Psoas muscle (tissue), 8 donors: ENCODE measurements around the gene ITGAD. TPM values are rescaled to one million over a fixed set of nuclear protein-coding genes. Genes with fewer than 3 reads are reported as not detected.

Experiments used
- ATAC-seq, 4 donors: fragments of 200-7000 bp; cut with Tn5 transposase; one replicate each; pipeline ENCODE4 v1.9.1; 2020; ENCODE audit warnings: moderate library complexity in 3 of 4, mild to moderate bottlenecking in 2 of 4
- DNase-seq, 2 donors: peaks; one replicate each; pipeline ENCODE4 v3.0.0-alpha.2; 2020
- H3K27ac ChIP-seq: fragments of 200-600 bp; one replicate; pipeline ENCODE4 v1.8.0; 2022
- H3K27me3 ChIP-seq, 3 donors: fragments of 200-600 bp in 1 of 3; one replicate each; pipeline versions ENCODE4 v1.6.1 to v1.8.0; 2013 to 2022; ENCODE audit warnings: low read length in 2 of 3, mild to moderate bottlenecking in 2 of 3, moderate library complexity in 1 of 3; ENCODE audit not compliant: insufficient read depth in 3 of 3
- H3K36me3 ChIP-seq, 2 donors: fragments of 200-600 bp in 1 of 2; one replicate each; pipeline versions ENCODE4 v1.6.1 to v1.8.0; 2013 to 2022; ENCODE audit warnings: low read depth in 1 of 2, mild to moderate bottlenecking in 1 of 2, moderate library complexity in 1 of 2; ENCODE audit not compliant: insufficient read depth in 1 of 2
- H3K4me1 ChIP-seq: fragments of 200-600 bp; one replicate; pipeline ENCODE4 v1.8.0; 2022
- H3K4me3 ChIP-seq: fragments of 200-600 bp; one replicate; pipeline ENCODE4 v1.8.0; 2022; ENCODE audit warnings: mild to moderate bottlenecking
- H3K9me3 ChIP-seq: fragments of 200-600 bp; one replicate; pipeline ENCODE4 v1.8.0; 2022
- WGBS, 3 donors: extraction: QIAGEN DNeasy Blood & Tissue Kit; methylation state at CpG; one replicate each; pipeline versions ENCODE4 v1.1.6 to v1.1.7; 2013; 5-methylcytosine and 5-hydroxymethylcytosine counted together
- intact Hi-C, 2 donors: fragments of 100-400 bp; cut with DNase I; formaldehyde crosslinking; loops; one replicate each; pipeline versions ENCODE4 v1.11.0 to v1.14.2; 2022
- polyA plus RNA-seq, 3 donors: library from polyadenylated mRNA; stranded (reverse); fragments of 200-250 nt; gene quantifications; one replicate each; pipeline ENCODE4 v1.2.3, GENCODE V29; 2013
- total RNA-seq, 4 donors: library from RNA; stranded (reverse); fragmentation: NEBNext Ultra II Directional in 2 of 4; extraction: Animal tissue kit (Norgen Biotek cat#: 25700) in 2 of 4; gene quantifications; one replicate each; pipeline versions ENCODE4 v1.2.1 to v1.2.4, GENCODE V29; 2021 to 2023
- TF ChIP-seq, protein P1 (sequence below): fragments of 200-600 bp; IDR thresholded peaks from one replicate; pipeline ENCODE4 v1.8.0; 2022; ENCODE audit warnings: antibody characterized with exemption
- donor health status: healthy with polysubstance abuse.
- donor health status: DM: no; HTN: no; CAD: no; lungs with moderate emphysema.
- donor health status: Bipolar disorder and iron deficiency.
- donor health status: healthy.
- donor health status: DM: yes; HTN: yes; CAD: no.
- donor health status: DM: no; HTN: no; CAD: no.
- donor health status: DM: no; HTN: no; CAD: no.
- donor health status: DM: yes; HTN: yes; CAD: no.

The ITGAD gene
- total and polyA plus RNA-seq, 7 donors: 0.01 to 0.42 (median 0.06) TPM; not detected in 3

DNA sequence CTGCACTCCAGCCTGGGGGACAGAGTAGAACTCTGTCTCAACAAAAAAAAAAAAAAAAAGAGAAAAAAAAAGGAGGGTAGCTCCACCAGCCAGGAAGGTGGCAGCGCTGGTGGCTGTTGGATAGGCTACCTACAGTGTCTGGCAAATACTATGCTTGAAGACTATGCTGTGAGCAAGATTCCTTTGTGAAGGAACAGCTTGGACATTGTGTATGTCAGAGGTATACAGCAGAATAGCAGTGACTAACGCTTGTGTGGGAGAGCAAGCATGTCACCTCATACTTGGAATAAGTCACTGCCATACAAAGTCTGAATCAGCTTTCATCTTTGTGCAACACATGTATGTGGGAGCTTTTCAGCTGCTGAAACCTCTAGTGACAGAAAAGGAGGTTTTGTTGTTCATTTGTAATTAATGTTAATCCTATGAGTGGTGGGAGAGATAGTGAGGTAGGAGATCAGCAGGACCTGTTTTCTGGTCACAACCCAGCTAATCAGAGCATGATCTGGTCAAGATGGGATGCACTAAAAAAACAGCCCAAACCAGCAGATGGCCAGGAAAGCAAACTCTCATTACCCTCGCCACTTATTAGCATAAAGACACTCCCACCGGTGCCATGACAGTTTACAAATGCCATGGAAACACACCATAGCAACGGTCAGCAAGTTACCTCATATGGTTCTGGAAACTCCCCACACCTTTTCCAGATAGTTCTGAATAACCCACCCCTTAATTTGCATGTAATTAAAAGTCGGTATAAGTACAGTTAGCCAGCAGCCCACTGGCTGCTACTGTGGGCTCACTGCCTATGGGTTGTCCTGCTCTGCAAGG is 6.8 kb upstream of the ITGAD start:
- ATAC-seq: peak; percentile 60 to 78 (median 71)
- Histone ChIP-seq H3K4me1 (no peaks in the 10 kb centered on the region), H3K4me3 (no peak overlapping the region), H3K36me3 (no peaks in the 10 kb centered on the region), H3K27me3 (no peaks in the 10 kb centered on the region), H3K27ac (no peak overlapping the region), H3K9me3 (no peaks in the 10 kb centered on the region)
- intact Hi-C loops: no loop called here
- TF ChIP-seq, protein P1, sequence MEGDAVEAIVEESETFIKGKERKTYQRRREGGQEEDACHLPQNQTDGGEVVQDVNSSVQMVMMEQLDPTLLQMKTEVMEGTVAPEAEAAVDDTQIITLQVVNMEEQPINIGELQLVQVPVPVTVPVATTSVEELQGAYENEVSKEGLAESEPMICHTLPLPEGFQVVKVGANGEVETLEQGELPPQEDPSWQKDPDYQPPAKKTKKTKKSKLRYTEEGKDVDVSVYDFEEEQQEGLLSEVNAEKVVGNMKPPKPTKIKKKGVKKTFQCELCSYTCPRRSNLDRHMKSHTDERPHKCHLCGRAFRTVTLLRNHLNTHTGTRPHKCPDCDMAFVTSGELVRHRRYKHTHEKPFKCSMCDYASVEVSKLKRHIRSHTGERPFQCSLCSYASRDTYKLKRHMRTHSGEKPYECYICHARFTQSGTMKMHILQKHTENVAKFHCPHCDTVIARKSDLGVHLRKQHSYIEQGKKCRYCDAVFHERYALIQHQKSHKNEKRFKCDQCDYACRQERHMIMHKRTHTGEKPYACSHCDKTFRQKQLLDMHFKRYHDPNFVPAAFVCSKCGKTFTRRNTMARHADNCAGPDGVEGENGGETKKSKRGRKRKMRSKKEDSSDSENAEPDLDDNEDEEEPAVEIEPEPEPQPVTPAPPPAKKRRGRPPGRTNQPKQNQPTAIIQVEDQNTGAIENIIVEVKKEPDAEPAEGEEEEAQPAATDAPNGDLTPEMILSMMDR: no peak
- DNase-seq: no peak
- WGBS, 3 donors: 34 to 49% (median 48%) methylated on average over 6 of the region's 6 CpGs

DNA sequence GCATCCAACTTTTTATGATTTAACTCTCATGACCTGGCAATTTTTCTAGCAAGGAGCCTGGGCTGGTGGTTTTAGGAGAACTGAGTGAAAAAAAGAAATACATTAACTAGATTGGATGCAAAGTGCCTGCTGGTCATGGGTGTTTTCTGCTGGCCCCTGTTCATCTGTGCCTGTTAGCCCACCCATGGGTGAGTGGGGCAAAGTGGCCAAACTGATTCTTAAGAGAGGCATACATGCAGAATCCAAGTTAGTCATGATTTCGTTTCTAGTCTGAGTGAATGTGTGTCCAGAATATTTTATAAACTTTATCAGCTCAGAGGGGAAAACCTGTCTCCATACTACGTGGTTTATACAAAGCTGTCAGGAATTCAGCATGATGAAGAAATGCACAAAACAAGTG is 4.6 kb upstream of the ITGAD start:
- intact Hi-C loops: no loop called here
- no peak overlapping the region for H3K27ac ChIP-seq
- DNase-seq: no peak
- no peaks in the 10 kb centered on the region for H3K27me3 ChIP-seq
- no peaks in the 10 kb centered on the region for H3K4me1 ChIP-seq
- TF ChIP-seq, protein P1: no peak
- H3K9me3 ChIP-seq: no peaks in the 10 kb centered on the region
- H3K4me3 ChIP-seq: no peak overlapping the region
- ATAC-seq: no peak
- H3K36me3 ChIP-seq: no peaks in the 10 kb centered on the region
- WGBS, 3 donors: 55 to 66% (median 63%) methylated on average over 2 of the region's 2 CpGs

DNA sequence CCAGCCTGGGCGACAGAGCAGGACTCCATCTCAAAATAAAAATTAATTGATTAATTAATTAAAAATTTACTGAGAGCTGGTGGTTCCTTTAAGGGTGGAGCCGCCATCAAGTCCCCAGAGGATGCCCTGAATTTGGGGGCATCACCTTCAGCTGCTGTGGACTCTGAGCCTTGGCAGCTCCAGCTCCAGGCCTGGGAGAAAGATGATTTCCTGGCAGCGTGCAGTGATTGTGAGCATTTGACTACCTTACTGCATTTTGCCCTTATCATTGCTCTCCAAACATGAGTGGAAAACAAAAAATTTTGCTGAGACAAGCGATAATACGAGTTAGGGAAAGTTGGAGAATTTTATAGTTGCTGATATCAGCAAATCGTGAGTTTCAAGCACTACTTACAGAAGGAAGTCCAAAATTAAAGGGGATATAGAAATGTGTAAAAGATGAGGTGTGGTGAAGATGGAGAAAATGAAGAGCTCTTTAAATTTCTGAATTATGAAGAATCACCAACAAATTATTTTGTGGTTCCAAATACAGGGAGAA is 2.6 kb upstream of the ITGAD start:
- H3K4me1 ChIP-seq: no peaks in the 10 kb centered on the region
- H3K27ac ChIP-seq: no peak overlapping the region
- no peaks in the 10 kb centered on the region for H3K9me3 ChIP-seq
- no peaks in the 10 kb centered on the region for H3K36me3 ChIP-seq
- ATAC-seq: no peak
- DNase-seq: no peak
- TF ChIP-seq, protein P1: no peak
- no peaks in the 10 kb centered on the region for H3K27me3 ChIP-seq
- no peak overlapping the region for H3K4me3 ChIP-seq
- WGBS, 3 donors: 71 to 75% (median 72%) methylated on average over 6 of the region's 6 CpGs
- intact Hi-C loops: loop anchor here in 1 of 2 donors (10.0 kb wide), 1 partner anchor 146 kb away; no protein-coding TSS in a partner anchor

DNA sequence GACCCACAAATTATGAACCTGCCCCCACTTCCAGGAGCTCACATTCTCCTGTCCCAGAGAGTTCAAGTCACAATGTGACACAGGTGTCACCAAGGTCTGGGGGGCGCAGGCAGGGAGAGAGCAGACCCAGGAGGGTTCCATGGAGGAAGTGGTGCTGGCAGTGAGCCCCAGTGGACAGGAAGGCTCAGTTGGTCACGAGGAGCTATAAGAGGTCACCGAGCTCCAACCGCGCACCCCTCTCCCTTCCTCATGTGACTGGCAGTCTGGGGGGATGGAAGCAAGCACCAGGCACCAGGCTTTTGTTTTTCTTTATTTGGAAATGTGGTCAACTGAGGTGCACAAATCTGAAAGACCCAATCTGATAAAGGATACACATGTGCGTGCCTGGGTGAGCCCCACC is 2.5 kb downstream of the ITGAD start:
- TF ChIP-seq, protein P1: no peak
- no peaks in the 10 kb centered on the region for H3K9me3 ChIP-seq
- H3K4me3 ChIP-seq: no peak overlapping the region
- WGBS, 3 donors: 57 to 66% (median 63%) methylated on average over 6 of the region's 6 CpGs
- H3K27me3 ChIP-seq: no peaks in the 10 kb centered on the region
- DNase-seq (no peak), ATAC-seq (no peak)
- no peaks in the 10 kb centered on the region for H3K4me1 ChIP-seq
- intact Hi-C loops: loop anchor here in 1 of 2 donors (10.0 kb wide), 1 partner anchor 151 kb away; no protein-coding TSS in a partner anchor
- H3K27ac ChIP-seq: no peak overlapping the region
- H3K36me3 ChIP-seq: no peaks in the 10 kb centered on the region
